ENCODE results near the gene NFIA. TPM values are rescaled to one million over a fixed set of nuclear protein-coding genes. Genes with fewer than 3 reads are reported as not detected.
A peak's percentile ranks its signal among the peaks of the same experiment; 100 is the strongest.

Gene NFIA
- total RNA-seq, 1 donor from 2014 or later = 163 TPM

GRCh38 chr1:61447106-61447967 is 365.0 kb downstream of the NFIA start:
- Mint-ChIP-seq H3K9me3 (no peaks in the 10 kb centered on the region), H3K4me1 (peaks cover 100% of the 10 kb centered on the region), H3K4me3 (no peak overlapping the region), H3K27ac (peak overlapping the region; percentile 97), H3K27me3 (ENCODE audit: low read depth) (no peaks in the 10 kb centered on the region), H3K36me3 (no peaks in the 10 kb centered on the region)
- DNase-seq (ENCODE audit: low spot score in 2 of 2, unreplicated experiment in 2 of 2) = no peak
- TF ChIP-seq, protein P1, sequence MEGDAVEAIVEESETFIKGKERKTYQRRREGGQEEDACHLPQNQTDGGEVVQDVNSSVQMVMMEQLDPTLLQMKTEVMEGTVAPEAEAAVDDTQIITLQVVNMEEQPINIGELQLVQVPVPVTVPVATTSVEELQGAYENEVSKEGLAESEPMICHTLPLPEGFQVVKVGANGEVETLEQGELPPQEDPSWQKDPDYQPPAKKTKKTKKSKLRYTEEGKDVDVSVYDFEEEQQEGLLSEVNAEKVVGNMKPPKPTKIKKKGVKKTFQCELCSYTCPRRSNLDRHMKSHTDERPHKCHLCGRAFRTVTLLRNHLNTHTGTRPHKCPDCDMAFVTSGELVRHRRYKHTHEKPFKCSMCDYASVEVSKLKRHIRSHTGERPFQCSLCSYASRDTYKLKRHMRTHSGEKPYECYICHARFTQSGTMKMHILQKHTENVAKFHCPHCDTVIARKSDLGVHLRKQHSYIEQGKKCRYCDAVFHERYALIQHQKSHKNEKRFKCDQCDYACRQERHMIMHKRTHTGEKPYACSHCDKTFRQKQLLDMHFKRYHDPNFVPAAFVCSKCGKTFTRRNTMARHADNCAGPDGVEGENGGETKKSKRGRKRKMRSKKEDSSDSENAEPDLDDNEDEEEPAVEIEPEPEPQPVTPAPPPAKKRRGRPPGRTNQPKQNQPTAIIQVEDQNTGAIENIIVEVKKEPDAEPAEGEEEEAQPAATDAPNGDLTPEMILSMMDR (IDR thresholded peaks at IDR 0.05; ENCODE audit: unreplicated experiment) = no peak

GRCh38 chr1:61447968-61448430 is 365.6 kb downstream of the NFIA start:
- H3K9me3 Mint-ChIP-seq = no peaks in the 10 kb centered on the region
- H3K27me3 Mint-ChIP-seq (ENCODE audit: low read depth) = no peaks in the 10 kb centered on the region
- TF ChIP-seq, protein P1 (IDR thresholded peaks at IDR 0.05; ENCODE audit: unreplicated experiment) = no peak
- no peak for DNase-seq (ENCODE audit: low spot score in 2 of 2, unreplicated experiment in 2 of 2)
- H3K36me3 Mint-ChIP-seq = no peaks in the 10 kb centered on the region
- H3K27ac Mint-ChIP-seq = peak overlapping the region; percentile 97
- H3K4me1 Mint-ChIP-seq = peaks cover 100% of the 10 kb centered on the region
- H3K4me3 Mint-ChIP-seq = no peak overlapping the region

DNA sequence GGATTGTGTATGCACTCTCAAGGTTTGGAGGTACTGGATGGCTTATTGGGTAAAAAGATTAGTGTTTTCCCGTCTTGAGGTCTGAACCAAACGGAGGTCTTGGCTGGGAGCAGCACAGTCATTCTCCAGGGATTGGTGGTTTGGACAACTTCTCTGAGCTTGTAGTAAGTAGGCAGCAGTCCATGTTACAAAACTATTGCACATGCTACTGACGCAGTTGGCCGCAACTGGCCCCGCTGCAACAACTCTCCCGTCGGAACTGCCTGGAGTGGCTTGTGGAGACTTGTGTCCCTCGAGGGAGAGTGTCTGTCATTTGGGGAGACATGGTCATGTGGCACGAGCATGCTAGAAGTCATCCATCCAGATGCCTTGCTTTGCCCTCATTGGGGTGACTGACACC is 366.6 kb downstream of the NFIA start:
- peaks cover 99% of the 10 kb centered on the region for H3K4me1 Mint-ChIP-seq
- TF ChIP-seq, protein P1 (IDR thresholded peaks at IDR 0.05; ENCODE audit: unreplicated experiment) = no peak
- no peaks in the 10 kb centered on the region for H3K27me3 Mint-ChIP-seq (ENCODE audit: low read depth)
- DNase-seq (ENCODE audit: low spot score in 2 of 2, unreplicated experiment in 2 of 2) = no peak
- H3K4me3 Mint-ChIP-seq = no peak overlapping the region
- peak overlapping the region; percentile 97 for H3K27ac Mint-ChIP-seq
- H3K36me3 Mint-ChIP-seq = no peaks in the 10 kb centered on the region
- no peaks in the 10 kb centered on the region for H3K9me3 Mint-ChIP-seq

GRCh38 chr1:61449410-61449809 is 367.0 kb downstream of the NFIA start:
- TF ChIP-seq, protein P1 (IDR thresholded peaks at IDR 0.05; ENCODE audit: unreplicated experiment) = no peak
- DNase-seq (ENCODE audit: low spot score in 2 of 2, unreplicated experiment in 2 of 2) = no peak
- H3K36me3 Mint-ChIP-seq = no peaks in the 10 kb centered on the region
- peak overlapping the region; percentile 97 for H3K27ac Mint-ChIP-seq
- no peaks in the 10 kb centered on the region for H3K27me3 Mint-ChIP-seq (ENCODE audit: low read depth)
- peaks cover 99% of the 10 kb centered on the region for H3K4me1 Mint-ChIP-seq
- no peak overlapping the region for H3K4me3 Mint-ChIP-seq
- H3K9me3 Mint-ChIP-seq = no peaks in the 10 kb centered on the region

DNA sequence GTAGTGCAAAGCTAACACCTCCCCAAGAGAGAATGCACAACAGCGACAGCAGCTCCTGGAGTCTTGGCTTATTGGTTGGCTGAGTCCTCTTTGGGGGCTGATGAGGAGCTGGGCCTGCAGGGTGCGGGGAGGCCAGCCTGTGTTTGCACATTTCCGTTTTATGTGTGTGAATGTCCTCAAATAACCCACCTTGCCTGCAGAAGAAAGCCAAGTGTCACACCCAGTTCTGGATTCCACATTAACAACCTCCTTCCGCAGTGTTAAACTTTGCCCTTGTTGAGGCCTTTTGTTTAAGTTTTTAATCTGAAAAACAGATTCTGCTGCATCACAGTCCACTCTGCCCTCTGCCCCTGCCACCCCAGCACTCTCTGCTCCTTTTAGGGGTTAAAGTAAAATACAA is 368.1 kb downstream of the NFIA start:
- no peak overlapping the region for H3K4me3 Mint-ChIP-seq
- H3K27me3 Mint-ChIP-seq (ENCODE audit: low read depth) = no peaks in the 10 kb centered on the region
- H3K4me1 Mint-ChIP-seq = peaks cover 99% of the 10 kb centered on the region
- H3K36me3 Mint-ChIP-seq = peaks cover 3% of the 10 kb centered on the region
- TF ChIP-seq, protein P1 (IDR thresholded peaks at IDR 0.05; ENCODE audit: unreplicated experiment) = no peak
- peak overlapping the region; percentile 97 for H3K27ac Mint-ChIP-seq
- H3K9me3 Mint-ChIP-seq = no peaks in the 10 kb centered on the region
- DNase-seq (ENCODE audit: low spot score in 2 of 2, unreplicated experiment in 2 of 2) = no peak
